Thymus (tissue), 11 donors: ENCODE results near the gene TIGD1. TPM values are rescaled to one million over a fixed set of nuclear protein-coding genes. Genes with fewer than 3 reads are reported as not detected.

Experiments used
- DNase-seq, 9 donors: peaks; one replicate each; pipeline ENCODE4 v3.0.0-alpha.2; 2013; ENCODE audit warnings: low spot score in 9 of 9, low read depth in 6 of 9, missing footprints in 1 of 9
- H3K27ac ChIP-seq, 2 donors: one replicate each; pipeline ENCODE4 v1.5.1; 2013; ENCODE audit warnings: control low read depth in 1 of 2, low read depth in 1 of 2, low read length in 1 of 2, mild to moderate bottlenecking in 1 of 2, moderate library complexity in 1 of 2
- H3K27me3 ChIP-seq, 2 donors: one replicate each; pipeline ENCODE4 v1.5.1; 2013; ENCODE audit warnings: low read length in 1 of 2; ENCODE audit not compliant: control insufficient read depth in 2 of 2, insufficient read depth in 1 of 2
- H3K36me3 ChIP-seq, 2 donors: one replicate each; pipeline ENCODE4 v1.5.1; 2013; ENCODE audit warnings: low read length in 1 of 2, mild to moderate bottlenecking in 1 of 2, moderate library complexity in 1 of 2; ENCODE audit not compliant: control insufficient read depth in 2 of 2, insufficient read depth in 2 of 2
- H3K4me1 ChIP-seq, 2 donors: one replicate each; pipeline ENCODE4 v1.5.1; 2013; ENCODE audit warnings: low read length in 2 of 2; ENCODE audit not compliant: control insufficient read depth in 2 of 2, insufficient read depth in 2 of 2
- H3K4me3 ChIP-seq, 2 donors: one replicate each; pipeline ENCODE4 v1.5.1; 2013; ENCODE audit warnings: low read length in 2 of 2, control low read depth in 1 of 2, mild to moderate bottlenecking in 1 of 2
- H3K9me3 ChIP-seq, 2 donors: one replicate each; pipeline ENCODE4 v1.5.1; 2013; ENCODE audit warnings: low read length in 1 of 2, mild to moderate bottlenecking in 1 of 2; ENCODE audit not compliant: control insufficient read depth in 2 of 2, insufficient read depth in 1 of 2
- WGBS: extraction: QIAGEN DNeasy Blood & Tissue Kit; methylation state at CpG from one replicate; pipeline ENCODE4 v1.1.7; 2013; 5-methylcytosine and 5-hydroxymethylcytosine counted together
- polyA plus RNA-seq: library from polyadenylated mRNA; stranded (reverse); fragments of 200-250 nt; gene quantifications from one replicate; pipeline ENCODE4 v1.2.3, GENCODE V29; 2013
- total RNA-seq: library from RNA; stranded (reverse); fragments of 120-200 nt; gene quantifications from one replicate; pipeline ENCODE4 v1.2.4, GENCODE V29; 2013
- donor health status: healthy.

Gene TIGD1
- total and polyA plus RNA-seq, 2 donors, result 8.3 to 16.2 TPM

GRCh38 chr2:232587512-232587911 is 37.2 kb upstream of the TIGD1 start:
- H3K4me3 ChIP-seq, result no peak overlapping the region
- DNase-seq, result no peak
- no peaks in the 10 kb centered on the region for H3K27me3 ChIP-seq
- no peak overlapping the region for H3K27ac ChIP-seq
- no peaks in the 10 kb centered on the region for H3K9me3 ChIP-seq
- peaks cover 4 to 8% of the 10 kb centered on the region in 2 donors for H3K36me3 ChIP-seq
- no peaks in the 10 kb centered on the region for H3K4me1 ChIP-seq
- 82% methylated on average over 7 of the region's 7 CpGs for WGBS

DNA sequence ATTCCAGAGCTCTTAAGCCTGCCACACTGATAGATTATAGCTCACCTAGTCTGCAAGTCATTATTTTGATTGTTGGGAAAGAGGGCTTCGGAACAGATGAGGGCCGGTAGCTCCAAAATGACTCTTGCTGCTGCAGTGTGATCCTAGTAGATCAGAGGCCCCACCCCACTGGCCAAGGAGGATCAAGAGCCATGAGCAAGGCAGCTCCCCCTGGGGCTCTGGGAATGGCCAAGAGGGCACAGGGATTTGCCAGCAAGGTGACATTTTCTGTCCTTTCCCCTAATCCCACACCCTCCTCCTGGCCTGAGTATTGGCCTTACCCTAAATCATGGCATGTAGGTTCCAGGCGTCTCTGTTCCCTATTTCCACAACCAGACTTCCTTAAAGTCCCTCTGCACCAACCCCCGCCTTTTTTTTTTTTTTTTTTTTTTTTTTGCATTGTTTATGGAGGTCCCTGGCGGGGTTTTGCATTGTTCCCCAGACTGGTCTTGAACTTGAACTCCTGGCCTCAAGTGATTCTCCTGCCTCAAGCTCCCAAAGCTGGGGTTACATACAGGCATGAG is 36.7 kb upstream of the TIGD1 start:
- H3K27ac ChIP-seq, result no peak overlapping the region
- 96% methylated on average over 5 of the region's 5 CpGs for WGBS

DNA sequence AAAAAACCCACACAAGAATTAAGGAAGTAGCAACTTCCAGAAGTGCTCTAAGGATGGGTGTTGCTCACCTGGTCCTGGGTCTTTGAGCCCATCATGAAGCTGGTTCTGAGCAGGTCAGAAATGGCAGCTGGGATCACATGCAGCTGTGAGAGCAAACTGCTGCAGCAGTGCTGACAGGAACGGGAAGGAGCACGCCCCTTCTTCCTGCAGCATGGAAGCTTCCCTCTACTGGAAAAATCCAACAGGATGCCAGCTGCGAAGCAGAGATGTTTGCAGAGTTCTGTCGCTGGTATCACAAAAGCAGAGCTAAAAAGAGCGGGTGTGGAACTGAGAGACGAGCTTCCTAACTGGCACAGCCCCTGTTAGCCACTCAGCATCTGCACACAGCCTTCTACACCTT is 33.9 kb upstream of the TIGD1 start:
- 97% methylated on average over 6 of the region's 6 CpGs for WGBS
- no peaks in the 10 kb centered on the region for H3K27me3 ChIP-seq
- H3K36me3 ChIP-seq, result peaks cover 23 to 24% of the 10 kb centered on the region in 2 donors
- H3K4me1 ChIP-seq, result no peaks in the 10 kb centered on the region
- no peak overlapping the region for H3K4me3 ChIP-seq
- H3K9me3 ChIP-seq, result no peaks in the 10 kb centered on the region
- no peak overlapping the region for H3K27ac ChIP-seq
- no peak for DNase-seq

More for the DNA sequence above, 36.7 kb upstream of the TIGD1 start:
- Histone ChIP-seq H3K4me1 (no peaks in the 10 kb centered on the region), H3K36me3 (peaks cover 5 to 12% of the 10 kb centered on the region in 2 donors), H3K9me3 (no peaks in the 10 kb centered on the region), H3K27me3 (no peaks in the 10 kb centered on the region), H3K4me3 (no peak overlapping the region)
- no peak for DNase-seq

DNA sequence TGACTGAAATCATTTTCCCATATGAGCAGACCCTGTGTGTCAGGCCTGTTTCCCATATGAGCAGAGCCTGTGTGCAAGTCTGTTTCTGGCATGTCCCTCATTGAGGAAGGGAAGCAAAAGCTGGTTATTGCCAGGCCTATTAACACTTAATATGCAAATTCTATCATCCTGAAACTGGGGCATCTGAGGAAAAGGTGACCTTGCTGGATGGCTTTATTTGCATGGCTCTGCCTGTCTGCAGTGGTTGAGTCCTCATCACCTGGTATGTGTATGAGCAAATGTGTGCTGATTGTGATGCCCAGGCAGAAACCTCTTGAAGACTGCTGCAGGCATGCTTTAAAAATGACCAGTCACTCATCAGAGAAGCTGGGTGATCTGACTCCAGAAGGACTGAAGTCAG is 31.4 kb upstream of the TIGD1 start:
- no peaks in the 10 kb centered on the region for H3K27me3 ChIP-seq
- H3K9me3 ChIP-seq, result no peaks in the 10 kb centered on the region
- H3K4me3 ChIP-seq, result no peak overlapping the region
- no peaks in the 10 kb centered on the region for H3K4me1 ChIP-seq
- DNase-seq, result no peak
- no peak overlapping the region for H3K27ac ChIP-seq
- peaks cover 24 to 26% of the 10 kb centered on the region in 2 donors for H3K36me3 ChIP-seq

- Histone ChIP-seq H3K27ac (no peak overlapping the region), H3K36me3 (peaks cover 26 to 29% of the 10 kb centered on the region in 2 donors), H3K4me1 (no peaks in the 10 kb centered on the region), H3K27me3 (no peaks in the 10 kb centered on the region), H3K9me3 (no peaks in the 10 kb centered on the region), H3K4me3 (no peak overlapping the region)
- WGBS, result 97% methylated on average over 6 of the region's 6 CpGs
- no peak for DNase-seq
Observed at GRCh38 chr2:232580648-232580981, 30.3 kb upstream of the TIGD1 start.

DNA sequence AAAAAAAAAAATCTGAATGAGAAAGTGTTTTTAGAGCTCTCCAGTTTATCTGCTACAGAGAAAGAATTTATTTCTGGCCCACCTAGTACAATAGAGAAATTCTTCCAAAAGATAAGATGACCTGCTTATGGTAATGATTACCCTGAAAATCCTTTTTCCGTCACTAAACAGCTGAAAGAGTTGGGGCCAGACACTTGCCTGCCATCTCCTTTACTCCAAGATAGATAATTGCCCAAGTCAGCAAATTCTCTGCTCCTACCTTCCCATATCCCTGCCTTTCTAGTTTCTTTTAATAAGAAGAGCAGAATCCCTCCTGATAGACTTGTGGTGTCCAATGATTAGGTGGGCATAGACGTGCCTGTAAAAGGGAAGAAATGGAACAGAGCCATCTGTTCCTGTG is 28.3 kb upstream of the TIGD1 start:
- Histone ChIP-seq H3K4me3 (no peak overlapping the region), H3K27ac (no peak overlapping the region), H3K9me3 (no peaks in the 10 kb centered on the region), H3K4me1 (no peaks in the 10 kb centered on the region), H3K36me3 (peaks cover 40 to 41% of the 10 kb centered on the region in 2 donors), H3K27me3 (no peaks in the 10 kb centered on the region)
- WGBS, result 98% methylated on average over 2 of the region's 2 CpGs
- DNase-seq, result no peak

DNA sequence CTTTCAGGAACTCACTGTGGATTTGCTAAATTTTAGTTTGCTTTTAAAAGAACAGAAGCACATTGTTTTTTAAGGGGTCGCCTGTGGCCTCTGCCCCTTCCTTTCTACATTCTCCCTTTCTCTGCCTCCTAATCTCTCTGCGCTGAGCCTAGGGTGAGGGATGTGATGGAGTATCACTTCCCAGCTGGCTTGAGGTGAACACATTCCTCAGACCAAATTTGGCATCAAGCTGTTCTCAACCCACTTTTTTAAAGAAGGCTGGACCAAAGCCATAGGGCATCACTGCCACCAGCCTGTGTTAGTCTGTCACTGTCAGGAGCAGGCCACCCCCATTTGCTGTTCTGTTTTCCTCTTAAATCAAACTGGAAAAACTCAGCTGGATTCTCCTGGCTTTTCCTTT is 27.5 kb upstream of the TIGD1 start:
- Histone ChIP-seq H3K4me1 (no peaks in the 10 kb centered on the region), H3K9me3 (no peaks in the 10 kb centered on the region), H3K4me3 (no peak overlapping the region), H3K36me3 (peaks cover 42 to 48% of the 10 kb centered on the region in 2 donors), H3K27me3 (no peaks in the 10 kb centered on the region), H3K27ac (no peak overlapping the region)
- DNase-seq, result no peak
- 99% methylated on average over 2 of the region's 2 CpGs for WGBS

DNA sequence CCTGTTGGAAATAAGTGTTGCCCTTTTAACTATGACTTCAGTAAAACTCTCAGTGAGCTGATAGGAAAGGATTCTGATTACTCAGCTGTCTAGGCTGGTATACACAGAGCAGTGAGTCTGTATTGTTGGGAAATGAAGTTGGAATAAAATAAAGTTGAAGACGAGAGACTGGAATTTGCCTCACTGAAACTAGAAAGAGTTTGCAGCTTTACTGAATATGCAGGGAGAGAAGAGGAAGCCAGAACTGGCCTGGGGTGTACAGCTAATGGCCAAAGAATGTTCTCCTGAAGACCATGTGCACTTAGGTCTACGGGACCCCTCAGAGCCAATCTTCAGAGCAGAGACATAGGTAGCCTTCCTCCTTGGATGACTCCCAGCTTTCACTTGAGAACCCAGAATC is 26.6 kb upstream of the TIGD1 start:
- Histone ChIP-seq H3K27ac (no peak overlapping the region), H3K36me3 (peaks cover 40 to 49% of the 10 kb centered on the region in 2 donors), H3K4me1 (no peaks in the 10 kb centered on the region), H3K9me3 (no peaks in the 10 kb centered on the region), H3K27me3 (no peaks in the 10 kb centered on the region), H3K4me3 (no peak overlapping the region)
- no peak for DNase-seq
- 98% methylated on average over 2 of the region's 2 CpGs for WGBS

DNA sequence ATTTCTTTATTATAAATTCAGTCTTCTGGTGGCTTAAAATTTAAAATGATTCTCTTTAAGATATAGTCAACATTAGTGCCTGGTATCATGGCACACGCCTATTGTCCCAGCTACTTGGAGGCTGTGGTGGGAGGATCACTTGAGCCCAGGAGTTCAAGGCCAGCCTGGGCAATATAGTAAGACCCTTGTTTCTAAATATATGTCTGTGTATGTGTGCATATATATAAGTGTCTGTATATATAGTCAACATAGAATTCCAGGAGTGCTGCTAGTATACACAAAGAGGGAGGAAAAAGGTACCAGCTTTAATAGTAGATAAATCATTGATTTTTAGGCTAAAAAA is 25.0 kb upstream of the TIGD1 start:
- Histone ChIP-seq H3K4me3 (no peak overlapping the region), H3K27me3 (no peaks in the 10 kb centered on the region), H3K9me3 (no peaks in the 10 kb centered on the region), H3K36me3 (peaks cover 37 to 45% of the 10 kb centered on the region in 2 donors), H3K4me1 (peaks cover 0 to 2% of the 10 kb centered on the region in 2 donors), H3K27ac (no peak overlapping the region)
- no peak for DNase-seq
- 98% methylated on average over 1 of the region's 1 CpG for WGBS
